ENCODE measurements around the gene LIF.

The LIF gene

GRCh38 chr22:30228509-30229359 is 17.8 kb downstream of the LIF start:
- in situ Hi-C loops (cut with MboI; ENCODE audit: low sequenced_read_pairs) = no loop called here
- no peaks in the 10 kb centered on the region for H3K36me3 ChIP-seq (replicated peaks)
- H3K4me1 ChIP-seq = peaks cover 7% of the 10 kb centered on the region
- peak; percentile 58 to 66 for DNase-seq (ENCODE audit: low spot score in 2 of 2)
- no peaks in the 10 kb centered on the region for H3K9me3 ChIP-seq
- no peaks in the 10 kb centered on the region for H3K27me3 ChIP-seq (ENCODE audit: low read depth)
- no peak overlapping the region for H3K4me3 ChIP-seq

GRCh38 chr22:30227438-30228228 is 18.9 kb downstream of the LIF start:
- H3K4me3 ChIP-seq = no peak overlapping the region

GRCh38 chr22:30226192-30226832 is 20.2 kb downstream of the LIF start:
- in situ Hi-C loops (cut with MboI; ENCODE audit: low sequenced_read_pairs) = no loop called here
- no peak for DNase-seq (ENCODE audit: low spot score in 2 of 2)
- Histone ChIP-seq H3K36me3 (replicated peaks) (no peaks in the 10 kb centered on the region), H3K27me3 (ENCODE audit: low read depth) (no peaks in the 10 kb centered on the region), H3K4me1 (peaks cover 7% of the 10 kb centered on the region), H3K9me3 (no peaks in the 10 kb centered on the region), H3K4me3 (no peak overlapping the region)

More at GRCh38 chr22:30227438-30228228, 18.9 kb downstream of the LIF start:
- in situ Hi-C loops (cut with MboI; ENCODE audit: low sequenced_read_pairs) = no loop called here
- no peaks in the 10 kb centered on the region for H3K27me3 ChIP-seq (ENCODE audit: low read depth)
- DNase-seq (ENCODE audit: low spot score in 2 of 2) = no peak
- H3K4me1 ChIP-seq = peaks cover 7% of the 10 kb centered on the region
- no peaks in the 10 kb centered on the region for H3K9me3 ChIP-seq
- no peaks in the 10 kb centered on the region for H3K36me3 ChIP-seq (replicated peaks)

- no peaks in the 10 kb centered on the region for H3K9me3 ChIP-seq
Measured at GRCh38 chr22:30225220-30225927, 21.2 kb downstream of the LIF start.

GRCh38 chr22:30224161-30224857 is 22.2 kb downstream of the LIF start:
- Histone ChIP-seq H3K4me1 (peaks cover 7% of the 10 kb centered on the region), H3K9me3 (no peaks in the 10 kb centered on the region), H3K36me3 (replicated peaks) (no peaks in the 10 kb centered on the region), H3K27me3 (ENCODE audit: low read depth) (0 out of 2 replicates have a peak, but pooled peaks cover 2% of the 10 kb centered on the region), H3K4me3 (no peak overlapping the region)
- in situ Hi-C loops (cut with MboI; ENCODE audit: low sequenced_read_pairs) = no loop called here
- DNase-seq (ENCODE audit: low spot score in 2 of 2) = no peak

More at GRCh38 chr22:30225220-30225927, 21.2 kb downstream of the LIF start:
- H3K27me3 ChIP-seq (ENCODE audit: low read depth) = 0 out of 2 replicates have a peak, but pooled peaks cover 2% of the 10 kb centered on the region
- H3K4me1 ChIP-seq = peaks cover 7% of the 10 kb centered on the region
- no peak for DNase-seq (ENCODE audit: low spot score in 2 of 2)
- H3K4me3 ChIP-seq = no peak overlapping the region
- H3K36me3 ChIP-seq (replicated peaks) = no peaks in the 10 kb centered on the region
- in situ Hi-C loops (cut with MboI; ENCODE audit: low sequenced_read_pairs) = no loop called here

- no peak for DNase-seq (ENCODE audit: low spot score in 2 of 2)
- no peaks in the 10 kb centered on the region for H3K4me1 ChIP-seq
- no peak overlapping the region for H3K4me3 ChIP-seq
- in situ Hi-C loops (cut with MboI; ENCODE audit: low sequenced_read_pairs) = no loop called here
- no peaks in the 10 kb centered on the region for H3K36me3 ChIP-seq (replicated peaks)
- H3K27me3 ChIP-seq (ENCODE audit: low read depth) = 0 out of 2 replicates have a peak, but pooled peaks cover 2% of the 10 kb centered on the region
- H3K9me3 ChIP-seq = no peaks in the 10 kb centered on the region
Measured at GRCh38 chr22:30223303-30223702, 23.3 kb downstream of the LIF start.

GRCh38 chr22:30222321-30222720 is 24.2 kb downstream of the LIF start:
- H3K9me3 ChIP-seq = no peaks in the 10 kb centered on the region
- in situ Hi-C loops (cut with MboI; ENCODE audit: low sequenced_read_pairs) = no loop called here
- H3K36me3 ChIP-seq (replicated peaks) = no peaks in the 10 kb centered on the region
- no peak overlapping the region for H3K4me3 ChIP-seq
- H3K4me1 ChIP-seq = no peaks in the 10 kb centered on the region
- no peak for DNase-seq (ENCODE audit: low spot score in 2 of 2)
- 0 out of 2 replicates have a peak, but pooled peaks cover 2% of the 10 kb centered on the region for H3K27me3 ChIP-seq (ENCODE audit: low read depth)

GRCh38 chr22:30221121-30221992 is 25.2 kb downstream of the LIF start:
- Histone ChIP-seq H3K4me1 (no peaks in the 10 kb centered on the region), H3K27me3 (ENCODE audit: low read depth) (peaks cover 2% of the 10 kb centered on the region; the same call in 1 of the 2 replicates), H3K36me3 (replicated peaks) (no peaks in the 10 kb centered on the region), H3K9me3 (no peaks in the 10 kb centered on the region), H3K4me3 (no peak overlapping the region)
- in situ Hi-C loops (cut with MboI; ENCODE audit: low sequenced_read_pairs) = no loop called here
- DNase-seq (ENCODE audit: low spot score in 2 of 2) = no peak

GRCh38 chr22:30220338-30221012 is 26.1 kb downstream of the LIF start:
- no peak overlapping the region for H3K4me3 ChIP-seq
- H3K4me1 ChIP-seq = no peaks in the 10 kb centered on the region

GRCh38 chr22:30219668-30220278 is 26.8 kb downstream of the LIF start:
- Histone ChIP-seq H3K27me3 (ENCODE audit: low read depth) (peaks cover 7% of the 10 kb centered on the region; the same call in 1 of the 2 replicates), H3K4me1 (no peaks in the 10 kb centered on the region), H3K36me3 (replicated peaks) (no peaks in the 10 kb centered on the region), H3K9me3 (no peaks in the 10 kb centered on the region), H3K4me3 (no peak overlapping the region)
- in situ Hi-C loops (cut with MboI; ENCODE audit: low sequenced_read_pairs) = no loop called here
- DNase-seq (ENCODE audit: low spot score in 2 of 2) = no peak

More at GRCh38 chr22:30220338-30221012, 26.1 kb downstream of the LIF start:
- Histone ChIP-seq H3K36me3 (replicated peaks) (no peaks in the 10 kb centered on the region), H3K9me3 (no peaks in the 10 kb centered on the region), H3K27me3 (ENCODE audit: low read depth) (peaks cover 2% of the 10 kb centered on the region; the same call in 1 of the 2 replicates)
- no peak for DNase-seq (ENCODE audit: low spot score in 2 of 2)
- in situ Hi-C loops (cut with MboI; ENCODE audit: low sequenced_read_pairs) = no loop called here

GRCh38 chr22:30219049-30219654 is 27.4 kb downstream of the LIF start:
- no peak for DNase-seq (ENCODE audit: low spot score in 2 of 2)
- Histone ChIP-seq H3K4me3 (no peak overlapping the region), H3K9me3 (no peaks in the 10 kb centered on the region), H3K36me3 (replicated peaks) (no peaks in the 10 kb centered on the region), H3K27me3 (ENCODE audit: low read depth) (peaks cover 8% of the 10 kb centered on the region; the same call in 1 of the 2 replicates), H3K4me1 (no peaks in the 10 kb centered on the region)
- in situ Hi-C loops (cut with MboI; ENCODE audit: low sequenced_read_pairs) = no loop called here

Measured in HAP-1 (cell line).